Measurements from ENCODE around the gene KCNIP3.

The KCNIP3 gene

GRCh38 chr2:95332036-95332435 lies 34.9 kb downstream of the KCNIP3 start:
- TF ChIP-seq, protein P1, sequence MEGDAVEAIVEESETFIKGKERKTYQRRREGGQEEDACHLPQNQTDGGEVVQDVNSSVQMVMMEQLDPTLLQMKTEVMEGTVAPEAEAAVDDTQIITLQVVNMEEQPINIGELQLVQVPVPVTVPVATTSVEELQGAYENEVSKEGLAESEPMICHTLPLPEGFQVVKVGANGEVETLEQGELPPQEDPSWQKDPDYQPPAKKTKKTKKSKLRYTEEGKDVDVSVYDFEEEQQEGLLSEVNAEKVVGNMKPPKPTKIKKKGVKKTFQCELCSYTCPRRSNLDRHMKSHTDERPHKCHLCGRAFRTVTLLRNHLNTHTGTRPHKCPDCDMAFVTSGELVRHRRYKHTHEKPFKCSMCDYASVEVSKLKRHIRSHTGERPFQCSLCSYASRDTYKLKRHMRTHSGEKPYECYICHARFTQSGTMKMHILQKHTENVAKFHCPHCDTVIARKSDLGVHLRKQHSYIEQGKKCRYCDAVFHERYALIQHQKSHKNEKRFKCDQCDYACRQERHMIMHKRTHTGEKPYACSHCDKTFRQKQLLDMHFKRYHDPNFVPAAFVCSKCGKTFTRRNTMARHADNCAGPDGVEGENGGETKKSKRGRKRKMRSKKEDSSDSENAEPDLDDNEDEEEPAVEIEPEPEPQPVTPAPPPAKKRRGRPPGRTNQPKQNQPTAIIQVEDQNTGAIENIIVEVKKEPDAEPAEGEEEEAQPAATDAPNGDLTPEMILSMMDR (conservative IDR thresholded peaks at IDR 0.05) = no peak
- no peak for TF ChIP-seq ZFX (IDR thresholded peaks at IDR 0.05)
- H3K27ac ChIP-seq = no peak overlapping the region

- peak overlapping the region; percentile 74 for H3K27ac ChIP-seq
- TF ChIP-seq, protein P1 (conservative IDR thresholded peaks at IDR 0.05) = no peak
- no peak for TF ChIP-seq ZFX (IDR thresholded peaks at IDR 0.05)
Measured at GRCh38 chr2:95333056-95333455, 35.9 kb downstream of the KCNIP3 start.

GRCh38 chr2:95333888-95334338 lies 36.8 kb downstream of the KCNIP3 start:
- TF ChIP-seq ZFX (IDR thresholded peaks at IDR 0.05) = no peak
- TF ChIP-seq, protein P1 (conservative IDR thresholded peaks at IDR 0.05) = no peak
- H3K27ac ChIP-seq = peak overlapping the region; percentile 74

DNA sequence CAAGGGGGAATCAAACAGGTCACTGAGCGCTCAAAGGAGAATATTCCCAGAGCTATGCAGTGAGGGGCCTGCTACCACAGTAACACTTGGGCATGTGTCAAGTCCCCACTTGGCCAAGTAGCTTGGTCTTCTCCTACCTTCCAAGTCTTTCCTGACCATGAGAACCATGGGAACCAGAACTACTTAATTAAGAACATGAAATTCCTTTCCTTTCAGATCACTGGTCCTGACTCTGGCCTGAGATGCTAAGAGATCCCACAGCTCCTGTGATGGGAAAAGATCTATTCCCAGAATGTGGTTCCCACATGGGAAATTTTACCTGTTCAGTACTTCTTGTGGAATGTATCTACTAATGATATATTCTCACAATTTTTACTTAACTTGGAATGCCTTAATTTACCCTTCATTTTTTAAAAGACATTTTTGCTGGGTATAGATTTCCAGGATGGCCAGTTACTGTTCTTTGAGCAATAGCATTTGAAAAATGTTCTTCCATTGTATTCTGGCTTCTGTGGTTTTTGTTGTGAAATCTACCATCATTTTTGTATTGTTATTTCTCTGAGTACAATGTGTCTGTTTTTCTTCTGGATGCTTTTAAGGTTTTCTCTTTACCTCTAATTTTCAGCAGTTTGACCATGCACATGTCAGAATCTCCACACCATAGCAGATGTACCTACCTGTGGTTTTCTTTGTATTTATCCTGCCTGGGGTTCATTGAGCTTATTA lies 37.9 kb downstream of the KCNIP3 start:
- H3K27ac ChIP-seq = peak overlapping the region; percentile 74
- TF ChIP-seq, protein P1 (conservative IDR thresholded peaks at IDR 0.05) = no peak
- TF ChIP-seq ZFX (IDR thresholded peaks at IDR 0.05) = no peak

DNA sequence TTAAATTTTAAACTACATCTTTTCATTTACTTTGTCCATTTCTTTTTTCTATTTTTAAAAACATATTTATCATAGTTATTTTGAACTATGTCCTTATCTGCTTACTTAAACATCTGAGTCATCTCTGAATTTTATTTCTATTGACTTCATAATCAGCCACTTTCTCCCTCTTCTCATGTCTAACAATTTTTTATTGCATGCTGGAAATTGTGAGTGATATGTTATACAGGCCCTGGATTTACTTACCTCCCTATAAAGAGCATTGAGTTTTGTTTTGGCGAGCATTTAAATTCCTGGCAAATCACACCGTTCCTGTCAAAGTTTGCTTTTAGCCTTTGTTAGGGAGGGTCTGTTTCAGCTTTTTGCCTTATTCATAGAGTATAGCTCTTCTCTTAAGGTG lies 39.3 kb downstream of the KCNIP3 start:
- H3K27ac ChIP-seq = no peak overlapping the region
- TF ChIP-seq ZFX (IDR thresholded peaks at IDR 0.05) = no peak
- TF ChIP-seq, protein P1 (conservative IDR thresholded peaks at IDR 0.05) = no peak

DNA sequence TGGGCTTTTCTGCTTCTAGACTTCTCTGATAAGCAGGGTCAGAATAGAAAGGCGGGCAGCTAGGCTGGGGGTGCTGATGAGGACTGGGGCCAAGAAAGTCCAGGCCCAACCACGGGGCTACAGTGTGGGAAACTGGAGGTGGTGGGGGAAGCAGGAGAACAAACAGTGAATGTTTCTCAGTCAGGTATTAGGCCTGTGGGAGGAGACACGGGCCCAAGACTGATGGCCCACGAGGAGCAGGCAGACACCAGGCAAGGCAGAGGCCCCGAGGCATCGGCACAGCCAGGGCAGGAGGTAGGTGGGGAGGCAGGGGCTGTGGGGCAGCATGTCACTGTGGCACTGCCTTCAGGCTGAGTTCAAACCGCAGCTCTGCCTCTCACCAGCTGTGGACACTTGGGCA lies 40.7 kb downstream of the KCNIP3 start:
- no peak for TF ChIP-seq ZFX (IDR thresholded peaks at IDR 0.05)
- TF ChIP-seq, protein P1 (conservative IDR thresholded peaks at IDR 0.05) = no peak

DNA sequence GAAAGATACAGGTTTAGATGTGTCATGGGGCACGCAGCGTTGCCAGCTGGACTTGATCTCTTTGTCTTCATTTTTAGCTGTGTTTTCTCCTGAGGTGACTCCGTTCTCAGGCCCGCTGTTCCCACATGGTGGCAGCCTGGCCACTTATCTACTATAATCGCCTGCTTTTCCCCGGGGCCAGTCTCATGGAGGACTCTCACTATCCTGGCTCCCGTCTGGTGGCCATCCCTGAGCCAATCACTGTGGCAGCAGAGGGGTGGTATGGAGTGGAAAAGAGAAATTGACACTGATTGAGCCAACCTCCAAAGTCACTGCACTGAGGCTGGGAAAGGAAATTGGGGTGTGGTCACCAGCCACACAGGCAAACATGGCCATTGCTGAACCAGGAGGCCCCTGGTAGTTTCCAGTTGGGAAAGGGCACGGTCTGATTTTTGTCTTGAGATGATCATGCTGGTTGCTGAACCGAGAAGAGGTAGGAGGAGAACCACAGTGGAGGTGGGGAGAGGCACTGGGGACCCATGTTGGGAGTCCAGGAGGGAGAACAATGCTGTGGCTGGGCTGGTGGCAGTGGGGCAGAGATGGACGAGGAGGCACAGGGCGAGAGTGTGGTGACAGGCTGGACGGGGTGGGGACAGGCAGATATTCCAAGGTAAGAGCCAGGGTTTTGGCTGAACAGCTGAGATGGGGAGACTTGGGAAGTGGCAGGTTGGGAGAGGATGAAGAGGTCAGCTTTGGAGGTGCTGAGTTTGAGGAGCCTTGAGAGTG lies 45.6 kb downstream of the KCNIP3 start:
- TF ChIP-seq ZFX (IDR thresholded peaks at IDR 0.05) = no peak
- TF ChIP-seq, protein P1 (conservative IDR thresholded peaks at IDR 0.05) = no peak
- no peak overlapping the region for H3K27ac ChIP-seq

More for the DNA sequence above, 40.7 kb downstream of the KCNIP3 start:
- H3K27ac ChIP-seq = no peak overlapping the region

Data from C4-2B (cell line).